NB4 (cell line): ENCODE data around the gene SYT14.

Experiments used
- CTCF ChIP-seq: IDR thresholded peaks from one replicate; pipeline ENCODE4 v1.5.1; 2012; ENCODE audit warnings: low read depth, low read length
- MAX ChIP-seq: IDR thresholded peaks from 2 replicates; pipeline ENCODE4 v1.6.1; 2011; ENCODE audit warnings: low read depth, low read length
- MYC ChIP-seq: IDR thresholded peaks from 2 replicates; pipeline ENCODE4 v1.6.1; 2011; ENCODE audit warnings: low read depth, low read length
- POLR2A ChIP-seq: IDR thresholded peaks from 2 replicates; pipeline ENCODE4 v1.6.1; 2011; ENCODE audit warnings: mild to moderate bottlenecking; ENCODE audit not compliant: insufficient read length; ENCODE audit errors: extremely low read depth

- no peak for TF ChIP-seq CTCF
- no peak for TF ChIP-seq POLR2A
- TF ChIP-seq MYC, result no peak
- TF ChIP-seq MAX, result no peak
These were observed 251.4 kb downstream of the SYT14 start for GRCh38 chr1:210189426-210189825.
